Measurements from ENCODE around the gene ZFP69.

- no peak for TF ChIP-seq CTCF (conservative IDR thresholded peaks at IDR 0.05)
- TF ChIP-seq EZH2 (IDR thresholded peaks at IDR 0.05; ENCODE audit: low read depth) = no peak
Observed at GRCh38 chr1:40462956-40463590, 14.0 kb upstream of the ZFP69 start.

All from PC-9 (cell line).